ENCODE measurements around the gene ANKHD1. TPM values are rescaled to one million over a fixed set of nuclear protein-coding genes. Genes with fewer than 3 reads are reported as not detected.

ANKHD1 gene
- polyA plus RNA-seq, 1 of the 3 experiments (the other 2 are of a cell fraction) = 26.7 TPM

DNA sequence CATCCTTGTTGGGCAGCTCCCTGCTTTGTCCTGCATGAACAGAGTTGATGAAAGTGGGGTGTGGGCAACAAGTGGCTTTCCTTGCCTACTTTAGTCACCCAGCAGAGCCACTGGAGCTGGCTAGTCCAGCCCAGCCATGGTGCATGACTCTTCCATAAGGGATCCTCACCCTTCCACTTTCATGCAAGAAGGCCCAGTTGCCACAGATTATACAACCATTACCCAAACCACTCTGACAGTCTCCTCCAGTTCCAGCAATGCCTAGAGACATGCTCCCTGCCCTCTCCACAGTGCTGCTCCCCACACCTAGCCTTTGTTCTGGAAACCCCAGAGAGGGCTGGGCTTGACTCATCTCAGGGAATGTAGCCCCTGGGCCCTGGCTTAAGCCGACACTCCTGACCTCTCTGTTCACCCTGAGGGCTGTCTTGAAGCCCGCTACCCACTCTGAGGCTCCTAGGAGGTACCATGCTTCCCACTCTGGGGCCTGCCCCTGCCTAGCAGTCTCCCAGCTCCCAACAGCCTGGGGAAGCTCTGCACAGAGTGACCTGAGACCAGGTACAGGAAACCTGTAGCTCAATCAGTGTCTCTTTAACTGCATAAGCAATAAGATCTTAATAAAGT lies 166.9 kb downstream of the ANKHD1 start:
- Histone ChIP-seq H3K4me2 (no peak overlapping the region), H3K27ac (ENCODE audit: low read depth in 2 of 2, low read length in 1 of 2) (no peak overlapping the region), H3F3A (replicated peaks; ENCODE audit: insufficient read depth) (peaks cover 5% of the 10 kb centered on the region), H3K4me1 (ENCODE audit: control insufficient read depth in 1 of 2, insufficient read depth in 2 of 2, low read depth in 1 of 2, low read length in 1 of 2) (peaks cover 3 to 11% of the 10 kb centered on the region in 2 experiments; a peak in 1 of 4 replicates), H3K9me3 (no peaks in the 10 kb centered on the region), H3K9me2 (no peaks in the 10 kb centered on the region), H4K20me1 (ENCODE audit: insufficient read depth) (no peaks in the 10 kb centered on the region), H3K4me3 (ENCODE audit: low read depth in 2 of 2, low read length in 1 of 2) (no peak overlapping the region), H3K27me3 (ENCODE audit: insufficient read depth) (no peaks in the 10 kb centered on the region), H3K79me2 (ENCODE audit: insufficient read depth) (peaks cover 28% of the 10 kb centered on the region), H2AFZ (ENCODE audit: low read depth) (no peak overlapping the region), H3K36me3 (replicated peaks in 1 of 2; ENCODE audit: control insufficient read depth in 1 of 2, insufficient read depth in 2 of 2, low read length in 1 of 2) (peaks cover 8 to 25% of the 10 kb centered on the region in 2 experiments), H3K9ac (no peak overlapping the region)
- POLR2A ChIA-PET = no interaction called here
- WGBS (ENCODE audit: low lambda C conversion rate) = 90% methylated on average over 2 of the region's 2 CpGs
- DNase-seq = no peak
- CTCF ChIA-PET = no interaction called here
- TF ChIP-seq MXI1 (IDR thresholded peaks at IDR 0.05; ENCODE audit: low read depth, low read length) (no peak), SMC3 (IDR thresholded peaks at IDR 0.05; ENCODE audit: low read depth, low read length) (no peak), MEF2A (IDR thresholded peaks at IDR 0.05; ENCODE audit: borderline replicate concordance, low read depth) (no peak), GATA2 (CRISPR knock-in tag; IDR thresholded peaks at IDR 0.05) (no peak), RCOR1 (IDR thresholded peaks at IDR 0.05; ENCODE audit: low read length) (no peak), YY1 (IDR thresholded peaks at IDR 0.05; ENCODE audit: low read depth) (no peak), TCF12 (IDR thresholded peaks at IDR 0.05) (no peak), NFIC (IDR thresholded peaks at IDR 0.05; ENCODE audit: borderline replicate concordance) (no peak), RAD21 (IDR thresholded peaks at IDR 0.05; ENCODE audit: low read length) (no peak), ELF1 (IDR thresholded peaks at IDR 0.05) (no peak), POLR2AphosphoS5 (IDR thresholded peaks at IDR 0.05; ENCODE audit: low read depth, low read length) (no peak), TAF1 (IDR thresholded peaks at IDR 0.05; ENCODE audit: borderline replicate concordance, low read depth, low read length) (no peak)
- TF ChIP-seq, protein P1, sequence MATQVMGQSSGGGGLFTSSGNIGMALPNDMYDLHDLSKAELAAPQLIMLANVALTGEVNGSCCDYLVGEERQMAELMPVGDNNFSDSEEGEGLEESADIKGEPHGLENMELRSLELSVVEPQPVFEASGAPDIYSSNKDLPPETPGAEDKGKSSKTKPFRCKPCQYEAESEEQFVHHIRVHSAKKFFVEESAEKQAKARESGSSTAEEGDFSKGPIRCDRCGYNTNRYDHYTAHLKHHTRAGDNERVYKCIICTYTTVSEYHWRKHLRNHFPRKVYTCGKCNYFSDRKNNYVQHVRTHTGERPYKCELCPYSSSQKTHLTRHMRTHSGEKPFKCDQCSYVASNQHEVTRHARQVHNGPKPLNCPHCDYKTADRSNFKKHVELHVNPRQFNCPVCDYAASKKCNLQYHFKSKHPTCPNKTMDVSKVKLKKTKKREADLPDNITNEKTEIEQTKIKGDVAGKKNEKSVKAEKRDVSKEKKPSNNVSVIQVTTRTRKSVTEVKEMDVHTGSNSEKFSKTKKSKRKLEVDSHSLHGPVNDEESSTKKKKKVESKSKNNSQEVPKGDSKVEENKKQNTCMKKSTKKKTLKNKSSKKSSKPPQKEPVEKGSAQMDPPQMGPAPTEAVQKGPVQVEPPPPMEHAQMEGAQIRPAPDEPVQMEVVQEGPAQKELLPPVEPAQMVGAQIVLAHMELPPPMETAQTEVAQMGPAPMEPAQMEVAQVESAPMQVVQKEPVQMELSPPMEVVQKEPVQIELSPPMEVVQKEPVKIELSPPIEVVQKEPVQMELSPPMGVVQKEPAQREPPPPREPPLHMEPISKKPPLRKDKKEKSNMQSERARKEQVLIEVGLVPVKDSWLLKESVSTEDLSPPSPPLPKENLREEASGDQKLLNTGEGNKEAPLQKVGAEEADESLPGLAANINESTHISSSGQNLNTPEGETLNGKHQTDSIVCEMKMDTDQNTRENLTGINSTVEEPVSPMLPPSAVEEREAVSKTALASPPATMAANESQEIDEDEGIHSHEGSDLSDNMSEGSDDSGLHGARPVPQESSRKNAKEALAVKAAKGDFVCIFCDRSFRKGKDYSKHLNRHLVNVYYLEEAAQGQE (IDR thresholded peaks at IDR 0.05; ENCODE audit: low read depth, low read length) = no peak
- TF ChIP-seq, protein P2, sequence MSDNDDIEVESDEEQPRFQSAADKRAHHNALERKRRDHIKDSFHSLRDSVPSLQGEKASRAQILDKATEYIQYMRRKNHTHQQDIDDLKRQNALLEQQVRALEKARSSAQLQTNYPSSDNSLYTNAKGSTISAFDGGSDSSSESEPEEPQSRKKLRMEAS (IDR thresholded peaks at IDR 0.05; ENCODE audit: low read depth) = no peak
- TF ChIP-seq, protein P3, sequence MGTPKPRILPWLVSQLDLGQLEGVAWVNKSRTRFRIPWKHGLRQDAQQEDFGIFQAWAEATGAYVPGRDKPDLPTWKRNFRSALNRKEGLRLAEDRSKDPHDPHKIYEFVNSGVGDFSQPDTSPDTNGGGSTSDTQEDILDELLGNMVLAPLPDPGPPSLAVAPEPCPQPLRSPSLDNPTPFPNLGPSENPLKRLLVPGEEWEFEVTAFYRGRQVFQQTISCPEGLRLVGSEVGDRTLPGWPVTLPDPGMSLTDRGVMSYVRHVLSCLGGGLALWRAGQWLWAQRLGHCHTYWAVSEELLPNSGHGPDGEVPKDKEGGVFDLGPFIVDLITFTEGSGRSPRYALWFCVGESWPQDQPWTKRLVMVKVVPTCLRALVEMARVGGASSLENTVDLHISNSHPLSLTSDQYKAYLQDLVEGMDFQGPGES (IDR thresholded peaks at IDR 0.05; ENCODE audit: low read depth, low read length) = no peak

Measured in SK-N-SH (cell line).